Body of pancreas (tissue), 4 donors: ENCODE data around the gene LPP.

ENCODE experiments used
- CTCF ChIP-seq, 7 experiments: fragments of 450-650 bp in 4 of 7; fragments of 200-600 bp in 3 of 7; sonication (generic) in 3 of 7; IDR thresholded peaks; one replicate each; pipeline ENCODE4 v1.5.1; 2016 to 2019; ENCODE audit warnings: antibody characterized with exemption in 7 of 7
- POLR2A ChIP-seq, 3 donors: fragments of 450-650 bp; IDR thresholded peaks; one replicate each; pipeline ENCODE4 v1.6.1; 2016; ENCODE audit warnings: antibody characterized with exemption in 3 of 3, mild to moderate bottlenecking in 2 of 3

DNA sequence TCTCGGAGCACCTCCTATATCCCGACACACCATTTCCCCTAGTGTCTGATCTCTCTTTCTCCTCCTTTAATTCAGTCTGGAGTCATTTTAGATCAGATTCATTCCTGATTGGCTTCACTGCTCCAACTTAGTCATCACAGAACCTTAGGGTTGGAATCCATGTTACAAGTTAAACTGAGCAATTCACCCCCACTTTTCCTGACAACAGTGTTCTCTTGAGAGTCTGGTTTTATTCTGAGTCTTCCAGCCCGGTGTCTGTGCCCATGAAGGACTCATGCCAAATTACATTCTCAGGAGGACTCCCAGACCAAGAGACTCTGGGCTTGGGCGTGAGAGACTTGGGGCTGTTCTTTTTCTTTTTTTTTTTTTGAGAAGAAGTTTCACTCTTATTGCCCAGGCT lies 57.5 kb downstream of the LPP start:
- no peak for TF ChIP-seq POLR2A (IDR thresholded peaks at IDR 0.05)
- no peak for TF ChIP-seq CTCF (IDR thresholded peaks at IDR 0.05)
